HG02759 (cell line): ENCODE data around the gene LGALS12.

ENCODE experiments used
- ATAC-seq: cut with Tn5 transposase; IDR thresholded peaks from one replicate; pipeline ENCODE4 v1.9.1; 2021; ENCODE audit warnings: mild to moderate bottlenecking, moderate library complexity; ENCODE audit not compliant: unreplicated experiment

Gene LGALS12

DNA sequence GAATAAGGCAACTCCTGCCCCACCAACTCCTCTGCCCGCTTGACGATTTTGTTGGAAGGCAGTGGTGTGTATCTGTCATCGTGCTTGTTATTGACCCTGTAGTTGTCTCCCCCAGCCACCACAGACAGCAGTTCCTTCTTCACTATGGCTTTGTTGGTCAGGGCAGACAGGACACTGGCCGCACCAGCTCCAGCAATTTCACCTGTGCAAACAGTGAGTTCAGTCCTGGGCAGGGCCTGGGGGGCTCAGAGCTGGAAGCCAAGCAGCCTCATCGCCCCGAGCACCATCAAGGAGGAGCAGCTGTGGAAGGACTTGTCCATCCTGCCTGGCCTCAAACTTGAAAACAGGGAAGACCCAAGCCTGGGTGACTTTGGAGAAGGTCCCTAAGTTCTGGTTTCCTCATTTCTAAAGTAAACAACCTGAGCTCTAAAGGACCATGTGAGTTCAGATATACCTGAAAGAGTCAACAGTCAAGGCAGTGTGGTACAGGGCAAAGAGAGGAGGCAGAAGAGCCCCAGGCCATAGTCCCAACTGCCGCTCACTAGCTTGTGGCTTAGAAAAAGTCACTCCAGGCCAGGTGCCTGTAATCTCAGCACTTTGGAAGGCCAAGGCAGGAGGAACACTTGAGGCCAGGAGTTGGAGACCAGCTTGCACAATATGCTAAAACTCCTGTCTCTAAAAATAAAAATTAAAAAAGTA, 52.7 kb downstream of the LGALS12 start:
- ATAC-seq = no peak

- no peak for ATAC-seq
Measured at GRCh38 chr11:63560506-63561180, 54.8 kb downstream of the LGALS12 start.

GRCh38 chr11:63563201-63564055, 57.5 kb downstream of the LGALS12 start, which contains the start of gene PLAAT2:
PLAAT2 (minus strand) TSS chr11:63563379; CDS start chr11:63563324, 55 bp downstream.
- no peak for ATAC-seq

DNA sequence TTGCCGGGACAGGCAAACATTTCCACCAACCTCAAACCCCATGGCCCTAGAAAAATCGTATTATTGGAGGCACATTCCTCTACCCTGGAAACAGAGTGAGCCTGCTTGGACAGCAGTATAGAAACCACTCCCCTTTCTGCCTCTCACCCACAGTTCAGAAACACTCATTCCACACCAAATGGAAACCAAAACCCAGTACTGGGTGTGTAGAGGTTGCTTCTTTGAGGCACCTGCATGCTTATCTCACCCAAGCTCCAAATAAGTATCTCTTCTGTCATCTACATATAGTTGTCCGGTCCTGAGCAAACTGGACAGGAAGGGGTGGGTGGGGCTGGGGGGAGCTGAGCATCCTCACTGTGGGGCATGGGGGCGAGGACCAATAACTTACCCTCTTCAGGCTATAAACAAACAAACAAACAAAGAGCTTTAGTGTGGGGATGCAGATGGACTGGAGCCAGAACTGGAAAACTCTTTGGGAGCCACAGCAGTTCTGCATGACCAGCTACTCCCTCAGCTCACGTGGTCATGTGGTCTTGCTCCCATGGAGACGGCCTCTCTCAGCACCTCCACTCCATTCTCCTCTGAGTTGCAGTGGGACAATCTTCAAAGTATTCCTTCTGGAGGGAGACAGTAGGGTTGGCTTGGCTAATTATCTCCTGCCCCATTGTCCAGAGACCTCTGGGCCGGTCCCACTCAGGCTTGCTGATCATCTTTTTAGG, 58.3 kb downstream of the LGALS12 start:
- peak; percentile 56 for ATAC-seq

GRCh38 chr11:63564784-63565350, 59.0 kb downstream of the LGALS12 start:
- ATAC-seq = no peak
